H1 (cell line): ENCODE data around the gene PDE4DIP. TPM values are rescaled to one million over a fixed set of nuclear protein-coding genes. Genes with fewer than 3 reads are reported as not detected.
"Not testable (repeated sequence)": the region's sequence is repeated elsewhere in the genome, so short reads cannot be mapped to it uniquely, and the experiment has no call there.

Experiments
- CTCF ChIA-PET: fragments of 300-600 bp; sonication (Branson Sonifier 250); formaldehyde crosslinking; loops from one replicate; lab custom pipeline; 2021; ENCODE audit not compliant: partially characterized antibody; lab: Charles Lee
- POLR2A ChIA-PET: fragments of 300-600 bp; sonication (Branson Sonifier 250); formaldehyde crosslinking; loops from one replicate; lab custom pipeline; 2021; ENCODE audit warnings: inconsistent platforms; ENCODE audit not compliant: partially characterized antibody; lab: Charles Lee
- DNase-seq, 2 experiments: peaks; one replicate each; pipeline versions ENCODE4 v3.0.0 to v3.0.0-alpha.2; 2010 to 2022; ENCODE audit warnings: low spot score in 2 of 2, low read depth in 1 of 2, mixed read lengths in 1 of 2
- FAIRE-seq: peaks from 2 replicates; lab custom pipeline; 2011; peaks lifted over from hg19 to GRCh38; lab: Jason Lieb, UNC
- H2AFZ ChIP-seq: 2 replicates; pipeline ENCODE4 v1.8.1; 2012; ENCODE audit warnings: low read length, inconsistent platforms
- H2AK5ac ChIP-seq: 2 replicates; pipeline ENCODE4 v1.6.1; 2013; ENCODE audit warnings: low read depth, low read length
- H2BK120ac ChIP-seq: replicated peaks from 2 replicates; pipeline ENCODE3; 2013; ENCODE audit warnings: low read depth, low read length, inconsistent platforms
- H2BK12ac ChIP-seq: 2 replicates; pipeline ENCODE4 v1.6.1; 2013; ENCODE audit warnings: low read depth, low read length
- H2BK15ac ChIP-seq: 2 replicates; pipeline ENCODE4 v1.6.1; 2013; ENCODE audit warnings: low read length
- H2BK20ac ChIP-seq: 2 replicates; pipeline ENCODE4 v1.6.1; 2013; ENCODE audit warnings: low read length
- H2BK5ac ChIP-seq: 2 replicates; pipeline ENCODE4 v1.6.1; 2013; ENCODE audit warnings: low read depth, low read length
- H3K14ac ChIP-seq: 2 replicates; pipeline ENCODE4 v1.6.1; 2013; ENCODE audit warnings: inconsistent platforms; ENCODE audit not compliant: insufficient read length
- H3K18ac ChIP-seq: 2 replicates; pipeline ENCODE4 v1.6.1; 2013; ENCODE audit warnings: low read length; ENCODE audit errors: extremely low read depth
- H3K23ac ChIP-seq: 2 replicates; pipeline ENCODE4 v1.6.1; 2013; ENCODE audit warnings: inconsistent platforms; ENCODE audit not compliant: insufficient read length
- H3K23me2 ChIP-seq: 2 replicates; pipeline ENCODE4 v1.6.1; 2013; ENCODE audit warnings: low read depth, low read length
- H3K27ac ChIP-seq: 2 replicates; pipeline ENCODE4 v1.6.1; 2011; ENCODE audit warnings: low read depth, low read length, inconsistent platforms
- H3K27me3 ChIP-seq, 4 experiments: replicated peaks in 1 of 4; 1 replicate in 1 of 4; 2 replicates in 3 of 4; pipeline versions ENCODE4 v1.6.1 to v1.8.1; 2011 to 2013; ENCODE audit warnings: low read length in 3 of 4, mild to moderate bottlenecking in 3 of 4, inconsistent platforms in 2 of 4, mixed read lengths in 2 of 4, moderate library complexity in 1 of 4; ENCODE audit not compliant: control insufficient read depth in 3 of 4, insufficient read depth in 3 of 4; ENCODE audit errors: extremely low read depth in 1 of 4
- H3K36me3 ChIP-seq, 4 experiments: 2 replicates each; pipeline versions ENCODE4 v1.6.1 to v1.8.1; 2011 to 2013; ENCODE audit warnings: mild to moderate bottlenecking in 4 of 4, low read length in 3 of 4, moderate library complexity in 2 of 4, control low read depth in 1 of 4, inconsistent platforms in 1 of 4; ENCODE audit not compliant: insufficient read depth in 4 of 4, control insufficient read depth in 2 of 4
- H3K4ac ChIP-seq: replicated peaks from 2 replicates; pipeline ENCODE3; 2013; ENCODE audit warnings: low read length, low read depth, mixed read lengths, inconsistent platforms; ENCODE audit not compliant: insufficient read length
- H3K4me1 ChIP-seq, 4 experiments: replicated peaks in 1 of 4; 1 replicate in 1 of 4; 2 replicates in 3 of 4; pipeline versions ENCODE4 v1.6.1 to v1.8.1; 2011 to 2013; ENCODE audit warnings: low read length in 3 of 4, inconsistent platforms in 2 of 4, mixed read lengths in 1 of 4; ENCODE audit not compliant: insufficient read depth in 4 of 4, control insufficient read depth in 3 of 4
- H3K4me2 ChIP-seq, 2 experiments: 2 replicates each; pipeline versions ENCODE4 v1.6.1 to v1.8.1; 2011 to 2013; ENCODE audit warnings: low read depth in 2 of 2, low read length in 2 of 2, control low read depth in 1 of 2, inconsistent platforms in 1 of 2, mild to moderate bottlenecking in 1 of 2; ENCODE audit not compliant: insufficient read depth in 1 of 2
- H3K4me3 ChIP-seq, 4 experiments: fragments of 200-600, 300-600 bp in 1 of 4; sonication (generic), shearing (Covaris generic), sonication (Bioruptor Twin) in 1 of 4; 2 replicates each; pipeline versions ENCODE4 v1.5.1 to v1.8.1; 2011 to 2016; ENCODE audit warnings: low read length in 4 of 4, low read depth in 3 of 4, control low read depth in 2 of 4, inconsistent platforms in 2 of 4, mild to moderate bottlenecking in 2 of 4, mixed read lengths in 1 of 4, moderate library complexity in 1 of 4; ENCODE audit not compliant: insufficient read depth in 2 of 4; ENCODE audit errors: extremely low read depth in 1 of 4
- H3K56ac ChIP-seq: replicated peaks from 2 replicates; pipeline ENCODE3; 2013; ENCODE audit warnings: low read depth, mild to moderate bottlenecking, mixed read lengths, low read length, inconsistent platforms; ENCODE audit not compliant: insufficient read length
- H3K79me1 ChIP-seq: 2 replicates; pipeline ENCODE4 v1.6.1; 2013; ENCODE audit warnings: low read depth, low read length, control low read depth
- H3K79me2 ChIP-seq, 2 experiments: 2 replicates each; pipeline versions ENCODE4 v1.6.1 to v1.8.1; 2012 to 2013; ENCODE audit warnings: low read length in 2 of 2, mild to moderate bottlenecking in 2 of 2, inconsistent platforms in 1 of 2; ENCODE audit not compliant: insufficient read depth in 2 of 2, control insufficient read depth in 1 of 2
- H3K9ac ChIP-seq, 4 experiments: replicated peaks in 1 of 4; 1 replicate in 1 of 4; 2 replicates in 3 of 4; pipeline versions ENCODE4 v1.6.1 to v1.8.1; 2011 to 2013; ENCODE audit warnings: low read depth in 3 of 4, low read length in 3 of 4, control low read depth in 2 of 4, mild to moderate bottlenecking in 2 of 4, moderate library complexity in 2 of 4, inconsistent platforms in 1 of 4; ENCODE audit errors: extremely low read depth in 1 of 4
- H3K9me3 ChIP-seq, 2 experiments: 2 replicates each; pipeline versions ENCODE4 v1.6.1 to v1.8.1; 2012 to 2013; ENCODE audit warnings: mild to moderate bottlenecking in 2 of 2, moderate library complexity in 2 of 2, control low read depth in 1 of 2, inconsistent platforms in 1 of 2, low read depth in 1 of 2, low read length in 1 of 2, mixed read lengths in 1 of 2; ENCODE audit not compliant: insufficient read depth in 2 of 2
- H4K20me1 ChIP-seq, 2 experiments: replicated peaks in 1 of 2; 2 replicates each; pipeline versions ENCODE3 to v1.8.1; 2011 to 2013; ENCODE audit warnings: inconsistent platforms in 2 of 2, low read length in 2 of 2, mild to moderate bottlenecking in 1 of 2; ENCODE audit not compliant: insufficient read depth in 2 of 2, control insufficient read depth in 1 of 2
- H4K5ac ChIP-seq: 2 replicates; pipeline ENCODE4 v1.6.1; 2013; ENCODE audit warnings: low read length, low read depth, mixed read lengths, inconsistent platforms; ENCODE audit not compliant: insufficient read length
- H4K8ac ChIP-seq: 2 replicates; pipeline ENCODE4 v1.8.0; 2013; ENCODE audit warnings: mild to moderate bottlenecking, moderate library complexity, low read length, inconsistent platforms; ENCODE audit not compliant: insufficient read depth; ENCODE audit errors: extremely low read depth
- H4K91ac ChIP-seq: replicated peaks from 2 replicates; pipeline ENCODE3; 2013; ENCODE audit warnings: low read length, mixed read lengths, inconsistent platforms; ENCODE audit not compliant: insufficient read length
- MAFK ChIP-seq: IDR thresholded peaks from 2 replicates; pipeline ENCODE4 v1.6.1; 2012; ENCODE audit warnings: low read depth, mild to moderate bottlenecking, improper control_type of control experiment, low read length
- whole genome bisulfite sequencing, 2 experiments: shearing (Covaris generic) in 1 of 2; methylation state at CpG; one replicate each; pipeline versions ENCODE4 v1.1.6 to v1.1.7; 2013 to 2015; ENCODE audit warnings: low lambda C conversion rate in 2 of 2, mixed read lengths in 2 of 2, inconsistent platforms in 1 of 2, low coverage in 1 of 2, missing lambda C conversion rate in 1 of 2; ENCODE audit not compliant: insufficient replicate concordance in 2 of 2, insufficient coverage in 1 of 2, insufficient read length in 1 of 2; ENCODE audit errors: extremely low coverage in 1 of 2, missing lambda C conversion rate in 1 of 2; 5-methylcytosine and 5-hydroxymethylcytosine counted together
- polyA plus RNA-seq, 7 experiments: library from polyadenylated mRNA; depleted of rRNA in 3 of 7; stranded (reverse) in 5 of 7; unstranded in 2 of 7; fragments of >200 nt in 5 of 7; fragments of 200-250 nt in 2 of 7; gene quantifications; 1 replicate in 5 of 7; 2 replicates in 1 of 7; 4 replicates in 1 of 7; pipeline versions ENCODE4 v1.2.1 to v1.2.3, GENCODE V29; 2011 to 2013; ENCODE audit warnings: missing spikeins in 2 of 7, mixed read lengths in 2 of 7
- total RNA-seq: library from RNA; stranded (reverse); fragmentation: NEBNext Ultra II Directional; extraction: Animal tissue kit (Norgen Biotek cat#: 25700); gene quantifications from 2 replicates; pipeline ENCODE4 v1.2.1, GENCODE V29; 2021

PDE4DIP gene
- total and polyA plus RNA-seq, 2 of the 8 experiments (the other 6 are each of a cell fraction or from before 2014, with no cell fraction given), result 8.4 to 40.5 TPM

DNA sequence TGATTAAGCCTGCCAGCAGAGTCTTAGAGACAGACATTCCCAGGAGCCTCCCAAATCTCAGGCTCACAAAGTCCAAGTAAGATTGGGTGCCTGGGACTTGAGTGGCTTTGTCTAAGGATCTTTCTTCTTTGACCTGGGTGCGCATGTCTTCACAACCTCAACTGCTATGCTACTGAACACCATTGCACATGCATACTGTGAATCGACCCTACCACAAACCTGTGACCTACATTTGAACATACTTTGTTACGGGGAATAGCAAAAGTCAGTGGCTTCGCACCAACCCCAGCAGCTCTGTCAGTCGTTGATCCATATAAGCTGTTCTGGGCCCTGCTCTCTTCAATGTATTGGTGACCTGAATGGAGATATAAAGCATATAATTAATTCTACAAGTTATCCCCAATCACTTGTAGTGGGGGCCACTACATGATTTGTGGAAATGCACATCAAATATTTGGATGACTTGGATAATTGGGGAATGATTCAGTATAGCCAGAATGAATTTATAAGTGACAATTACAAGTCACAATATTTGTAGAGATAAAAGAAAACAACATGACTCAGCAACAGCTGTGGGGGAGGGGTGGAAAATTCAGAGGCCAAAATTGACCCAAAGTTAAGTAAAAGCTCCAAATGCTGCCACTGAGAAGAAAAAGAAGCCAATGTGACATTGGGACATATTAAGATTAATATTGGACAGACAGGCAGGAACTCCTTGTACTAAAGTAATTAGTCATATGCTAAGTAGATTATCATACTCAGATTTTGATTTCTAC, 152.4 kb downstream of the PDE4DIP start:
- H3K4ac ChIP-seq, FAIRE-seq, H3K18ac ChIP-seq, H4K5ac ChIP-seq, H4K91ac ChIP-seq, POLR2A ChIA-PET, H2AK5ac ChIP-seq, H4K20me1 ChIP-seq, H3K79me1 ChIP-seq, H3K79me2 ChIP-seq, H3K14ac ChIP-seq, H3K9ac ChIP-seq, H3K23ac ChIP-seq, H3K36me3 ChIP-seq, H3K9me3 ChIP-seq, H3K27ac ChIP-seq, H2BK5ac ChIP-seq, DNase-seq, H3K4me2 ChIP-seq, H2AFZ ChIP-seq, H4K8ac ChIP-seq, H3K56ac ChIP-seq, H2BK120ac ChIP-seq, H3K27me3 ChIP-seq, H2BK20ac ChIP-seq, H3K4me3 ChIP-seq, H3K4me1 ChIP-seq, H3K23me2 ChIP-seq, CTCF ChIA-PET, H2BK15ac ChIP-seq, H2BK12ac ChIP-seq: not testable (repeated sequence)
- TF ChIP-seq MAFK, result 0 out of 2 replicates have a peak, but pooled peaks have one; percentile 29
- WGBS, 2 experiments, result 90% methylated on average over 4 of the region's 5 CpGs; no CpG with 5 or more reads in 1 of the 2 experiments
